Breast epithelium (tissue), 3 donors: ENCODE results near the gene CHD5.

Experiments
- POLR2A ChIP-seq: fragments of 450-650 bp; IDR thresholded peaks from one replicate; pipeline ENCODE4 v1.6.1; 2016; ENCODE audit warnings: antibody characterized with exemption, mild to moderate bottlenecking, moderate library complexity
- POLR2AphosphoS5 ChIP-seq, 3 donors: sonication (generic); formaldehyde crosslinking; IDR thresholded peaks; one replicate each; pipeline ENCODE4 v1.6.1; 2017; ENCODE audit warnings: antibody characterized with exemption in 3 of 3
- TF ChIP-seq, protein P1 (sequence below), 3 donors: fragments of 450-650 bp; IDR thresholded peaks; one replicate each; pipeline ENCODE4 v1.5.1; 2016 to 2017; ENCODE audit warnings: antibody characterized with exemption in 3 of 3, mild to moderate bottlenecking in 3 of 3, moderate library complexity in 3 of 3

DNA sequence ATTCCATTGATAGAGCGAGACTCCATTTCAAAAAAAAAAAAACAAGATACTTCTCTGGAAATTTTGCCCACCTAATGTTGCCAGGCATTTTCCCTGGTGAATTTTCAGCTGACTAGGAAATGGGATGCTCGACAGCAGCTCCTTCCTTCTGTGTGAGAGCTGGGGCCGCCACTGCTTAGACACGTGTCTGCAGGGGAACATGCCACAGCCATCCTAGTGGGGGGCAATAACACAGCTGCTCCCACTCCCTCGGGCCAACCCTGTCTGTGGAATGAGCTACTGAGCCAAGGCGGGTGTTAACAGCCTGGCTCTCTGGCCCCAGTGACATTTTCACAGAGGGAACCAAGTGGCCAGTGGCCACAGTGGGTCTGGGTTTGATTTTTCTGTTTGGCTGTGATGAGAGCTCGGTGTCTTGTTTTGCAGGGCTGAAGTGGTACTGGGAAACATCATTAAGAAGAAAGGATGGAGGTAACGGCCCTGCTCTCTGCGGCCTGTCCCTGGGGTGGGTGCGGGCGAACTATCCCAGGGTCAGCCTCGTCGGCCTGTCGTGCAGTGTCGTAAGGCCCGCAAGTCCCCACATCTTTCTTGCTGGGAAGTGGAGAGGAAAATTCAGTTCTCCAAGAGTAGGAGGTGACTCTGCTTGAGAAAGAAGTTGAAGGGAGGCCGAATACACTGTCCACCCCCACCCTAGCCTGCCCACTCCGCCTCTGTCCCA lies 95.2 kb downstream of the CHD5 start:
- TF ChIP-seq, protein P1, sequence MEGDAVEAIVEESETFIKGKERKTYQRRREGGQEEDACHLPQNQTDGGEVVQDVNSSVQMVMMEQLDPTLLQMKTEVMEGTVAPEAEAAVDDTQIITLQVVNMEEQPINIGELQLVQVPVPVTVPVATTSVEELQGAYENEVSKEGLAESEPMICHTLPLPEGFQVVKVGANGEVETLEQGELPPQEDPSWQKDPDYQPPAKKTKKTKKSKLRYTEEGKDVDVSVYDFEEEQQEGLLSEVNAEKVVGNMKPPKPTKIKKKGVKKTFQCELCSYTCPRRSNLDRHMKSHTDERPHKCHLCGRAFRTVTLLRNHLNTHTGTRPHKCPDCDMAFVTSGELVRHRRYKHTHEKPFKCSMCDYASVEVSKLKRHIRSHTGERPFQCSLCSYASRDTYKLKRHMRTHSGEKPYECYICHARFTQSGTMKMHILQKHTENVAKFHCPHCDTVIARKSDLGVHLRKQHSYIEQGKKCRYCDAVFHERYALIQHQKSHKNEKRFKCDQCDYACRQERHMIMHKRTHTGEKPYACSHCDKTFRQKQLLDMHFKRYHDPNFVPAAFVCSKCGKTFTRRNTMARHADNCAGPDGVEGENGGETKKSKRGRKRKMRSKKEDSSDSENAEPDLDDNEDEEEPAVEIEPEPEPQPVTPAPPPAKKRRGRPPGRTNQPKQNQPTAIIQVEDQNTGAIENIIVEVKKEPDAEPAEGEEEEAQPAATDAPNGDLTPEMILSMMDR (IDR thresholded peaks at IDR 0.05) = no peak
- TF ChIP-seq POLR2A (no peak), POLR2AphosphoS5 (IDR thresholded peaks at IDR 0.05) (no peak)
